HepG2 (cell line): ENCODE measurements around the gene POC1B. TPM values are rescaled to one million over a fixed set of nuclear protein-coding genes. Genes with fewer than 3 reads are reported as not detected.

Source experiments
- ATF3 ChIP-seq: sonication (generic); formaldehyde crosslinking; IDR thresholded peaks from 2 replicates; pipeline ENCODE4 v1.4.0; 2020; ENCODE audit warnings: missing genetic modification reagents
- ATF7 ChIP-seq, 2 experiments: fragments of 450-650 bp in 1 of 2; sonication (generic) in 1 of 2; formaldehyde crosslinking in 1 of 2; IDR thresholded peaks; 2 replicates each; pipeline versions ENCODE4 v1.4.0 to v1.6.1; 2016 to 2020; ENCODE audit warnings: antibody characterized with exemption in 1 of 2, mild to moderate bottlenecking in 1 of 2, missing genetic modification reagents in 1 of 2
- FIP1L1 ChIP-seq: fragments of 200-400 bp; formaldehyde crosslinking; IDR thresholded peaks from 2 replicates; pipeline ENCODE4 v1.6.1; 2018; ENCODE audit warnings: low read depth, mild to moderate bottlenecking, low read length, moderate library complexity, borderline replicate concordance; ENCODE audit not compliant: insufficient read depth
- GZF1 ChIP-seq: sonication (generic); formaldehyde crosslinking; IDR thresholded peaks from 2 replicates; pipeline ENCODE4 v1.5.1; 2020; ENCODE audit warnings: mild to moderate bottlenecking, missing genetic modification reagents
- ISL2 ChIP-seq: sonication (generic); formaldehyde crosslinking; IDR thresholded peaks from 2 replicates; pipeline ENCODE4 v1.5.0; 2020; ENCODE audit warnings: missing genetic modification reagents
- KLF12 ChIP-seq: sonication (generic); formaldehyde crosslinking; IDR thresholded peaks from 2 replicates; pipeline ENCODE4 v1.4.0; 2020; ENCODE audit warnings: missing genetic modification reagents, borderline replicate concordance
- MED1 ChIP-seq: sonication (generic); formaldehyde crosslinking; IDR thresholded peaks from 2 replicates; pipeline ENCODE4 v1.4.0; 2020; ENCODE audit warnings: missing genetic modification reagents
- MXD4 ChIP-seq: IDR thresholded peaks from 2 replicates; pipeline ENCODE4 v1.6.1; 2016; ENCODE audit warnings: mild to moderate bottlenecking, missing biosample characterization, missing genetic modification reagents
- NFE2 ChIP-seq: sonication (generic); formaldehyde crosslinking; IDR thresholded peaks from 2 replicates; pipeline ENCODE4 v1.4.0; 2020; ENCODE audit warnings: missing genetic modification reagents
- PREB ChIP-seq: sonication (generic); formaldehyde crosslinking; IDR thresholded peaks from 2 replicates; pipeline ENCODE4 v1.4.0; 2020; ENCODE audit warnings: missing genetic modification reagents
- RXRB ChIP-seq: IDR thresholded peaks from 2 replicates; pipeline ENCODE4 v1.6.1; 2016; ENCODE audit warnings: borderline replicate concordance, missing genetic modification reagents, missing compliant biosample characterization
- SRY ChIP-seq: sonication (generic); formaldehyde crosslinking; IDR thresholded peaks from 2 replicates; pipeline ENCODE4 v1.8.0; 2022; ENCODE audit warnings: mild to moderate bottlenecking, missing genetic modification reagents
- TRIM22 ChIP-seq: fragments of 450-650 bp; IDR thresholded peaks from 2 replicates; pipeline ENCODE4 v1.6.1; 2017
- ZBTB20 ChIP-seq: sonication (generic); formaldehyde crosslinking; IDR thresholded peaks from 2 replicates; pipeline ENCODE4 v1.8.1; 2023; ENCODE audit warnings: missing genetic modification reagents, low read depth, mild to moderate bottlenecking, borderline replicate concordance
- ZBTB37 ChIP-seq: sonication (generic); formaldehyde crosslinking; IDR thresholded peaks from 2 replicates; pipeline ENCODE4 v1.4.0; 2020; ENCODE audit warnings: mild to moderate bottlenecking, missing genetic modification reagents
- ZNF280B ChIP-seq: sonication (generic); formaldehyde crosslinking; IDR thresholded peaks from 2 replicates; pipeline ENCODE4 v1.5.0; 2020; ENCODE audit warnings: missing genetic modification reagents, mild to moderate bottlenecking, borderline replicate concordance
- ZNF468 ChIP-seq: sonication (generic); formaldehyde crosslinking; IDR thresholded peaks from 2 replicates; pipeline ENCODE4 v1.8.0; 2022; ENCODE audit warnings: mild to moderate bottlenecking, moderate library complexity, missing genetic modification reagents
- ZNF761 ChIP-seq: sonication (generic); formaldehyde crosslinking; conservative IDR thresholded peaks from 2 replicates; pipeline ENCODE4 v1.4.0; 2020; ENCODE audit warnings: mild to moderate bottlenecking, missing genetic modification reagents
- ZNF777 ChIP-seq: sonication (generic); formaldehyde crosslinking; IDR thresholded peaks from 2 replicates; pipeline ENCODE4 v1.4.0; 2020; ENCODE audit warnings: missing genetic modification reagents
- ZSCAN29 ChIP-seq: sonication (generic); formaldehyde crosslinking; conservative IDR thresholded peaks from 2 replicates; pipeline ENCODE4 v1.4.0; 2020; ENCODE audit warnings: mild to moderate bottlenecking, missing genetic modification reagents
- ZUFSP ChIP-seq: sonication (generic); formaldehyde crosslinking; IDR thresholded peaks from 2 replicates; pipeline ENCODE4 v1.9.0; 2021; ENCODE audit warnings: missing genetic modification reagents, mild to moderate bottlenecking, borderline replicate concordance
- polyA plus RNA-seq, 8 experiments: library from polyadenylated mRNA; depleted of rRNA in 3 of 8; stranded (reverse) in 7 of 8; unstranded in 1 of 8; fragments of >200 nt; fragmentation: Illumina TruSeq in 4 of 8; extraction: Trizol in 4 of 8; gene quantifications; 2 replicates each; pipeline versions ENCODE4 v1.2.1 to v1.2.3, GENCODE V29; 2011 to 2016; ENCODE audit warnings: low read depth in 4 of 8, missing spikeins in 1 of 8, mixed read lengths in 1 of 8; ENCODE audit not compliant: insufficient read depth in 1 of 8
- total RNA-seq, 5 experiments: library from RNA; depleted of rRNA; stranded (reverse); fragments of >200 nt; fragmentation: Illumina TruSeq; extraction: Trizol; gene quantifications; 2 replicates each; pipeline ENCODE4 v1.2.3, GENCODE V29; 2016; ENCODE audit warnings: low read depth in 1 of 5

POC1B gene
- total and polyA plus RNA-seq, 2 of the 13 experiments (the other 11 are each of a cell fraction or from before 2014, with no cell fraction given), result 9.3 to 11.0 TPM

- TF ChIP-seq ATF7 (IDR thresholded peaks at IDR 0.05) (no peak), ATF7 (CRISPR knock-in tag; IDR thresholded peaks at IDR 0.05) (no peak), ZNF468 (CRISPR knock-in tag) (no peak), PREB (CRISPR knock-in tag) (no peak), ATF3 (CRISPR knock-in tag) (no peak), RXRB (0 out of 2 replicates have a peak, but pooled peaks have one; percentile 11), ZBTB20 (CRISPR knock-in tag) (no peak), ZNF761 (CRISPR knock-in tag) (no peak), ZNF280B (CRISPR knock-in tag) (no peak), NFE2 (CRISPR knock-in tag) (no peak), MXD4 (no peak), ZNF777 (CRISPR knock-in tag) (no peak), ZBTB37 (CRISPR knock-in tag) (no peak), ZUFSP (CRISPR knock-in tag) (no peak), GZF1 (no peak), FIP1L1 (no peak), TRIM22 (no peak), ZSCAN29 (0 out of 2 replicates have a peak, but pooled peaks have one; percentile 39), SRY (CRISPR knock-in tag) (no peak; the same call in 1 of the 2 replicates), MED1 (CRISPR knock-in tag) (peak; percentile 79), KLF12 (CRISPR knock-in tag) (no peak), ISL2 (CRISPR knock-in tag) (no peak)
Measured at GRCh38 chr12:89389755-89390661, 135.8 kb downstream of the POC1B start (continued).
